Epithelial cell of esophagus (primary cell): ENCODE measurements around the gene CNTNAP5.

ENCODE experiments used
- DNase-seq: peaks from one replicate; pipeline ENCODE4 v3.0.0; 2010; ENCODE audit warnings: low read depth
- H3K4me3 ChIP-seq: 2 replicates; pipeline ENCODE4 v1.5.1; 2011; ENCODE audit warnings: mild to moderate bottlenecking, low read length, control low read depth
- CTCF ChIP-seq: IDR thresholded peaks from 2 replicates; pipeline ENCODE4 v1.5.1; 2011; ENCODE audit warnings: low read depth, mild to moderate bottlenecking, low read length, control low read depth, inconsistent platforms; ENCODE audit not compliant: insufficient read depth; ENCODE audit errors: missing control alignments

Gene CNTNAP5

GRCh38 chr2:124877141-124877577 is 852.1 kb downstream of the CNTNAP5 start:
- no peak overlapping the region for H3K4me3 ChIP-seq
- no peak for DNase-seq
- no peak for TF ChIP-seq CTCF

- no peak for TF ChIP-seq CTCF
- H3K4me3 ChIP-seq: no peak overlapping the region
- DNase-seq: no peak
These were observed 854.6 kb downstream of the CNTNAP5 start for GRCh38 chr2:124879640-124880039.

GRCh38 chr2:124880995-124881394 is 855.9 kb downstream of the CNTNAP5 start:
- no peak for TF ChIP-seq CTCF
- no peak for DNase-seq
- H3K4me3 ChIP-seq: no peak overlapping the region

GRCh38 chr2:124882423-124882822 is 857.3 kb downstream of the CNTNAP5 start:
- TF ChIP-seq CTCF: no peak
- DNase-seq: no peak
- H3K4me3 ChIP-seq: no peak overlapping the region

- no peak overlapping the region for H3K4me3 ChIP-seq
- no peak for TF ChIP-seq CTCF
- DNase-seq: no peak
These were observed 858.5 kb downstream of the CNTNAP5 start for GRCh38 chr2:124883595-124883994.

- TF ChIP-seq CTCF: no peak
- DNase-seq: no peak
These were observed 859.2 kb downstream of the CNTNAP5 start for GRCh38 chr2:124884315-124884714.

GRCh38 chr2:124886216-124886615 is 861.1 kb downstream of the CNTNAP5 start:
- no peak for DNase-seq
- no peak for TF ChIP-seq CTCF
- no peak overlapping the region for H3K4me3 ChIP-seq

More at GRCh38 chr2:124884315-124884714, 859.2 kb downstream of the CNTNAP5 start:
- H3K4me3 ChIP-seq: no peak overlapping the region
